HG03280 (cell line): ENCODE measurements around the gene SRSF3.
"Not testable (repeated sequence)": the region's sequence is repeated elsewhere in the genome, so short reads cannot be mapped to it uniquely, and the experiment has no call there.

Experiments used
- ATAC-seq: cut with Tn5 transposase; IDR thresholded peaks from one replicate; pipeline ENCODE4 v1.9.1; 2021; ENCODE audit warnings: mild to moderate bottlenecking, moderate library complexity; ENCODE audit not compliant: unreplicated experiment

The SRSF3 gene

GRCh38 chr6:36594029-36594815, at the start of gene SRSF3:
Gene SRSF3, plus strand, starts transcription at chr6:36594362. Its CDS starts 2,401 bp downstream, at chr6:36596763.
- ATAC-seq = peak; percentile 82

GRCh38 chr6:36545767-36546307, 48.3 kb upstream of the SRSF3 start:
- ATAC-seq = no peak

- ATAC-seq = no peak
Measured at GRCh38 chr6:36546308-36546919, 47.7 kb upstream of the SRSF3 start.

GRCh38 chr6:36546920-36547645, 47.1 kb upstream of the SRSF3 start, which contains the start of gene STK38:
Gene STK38, minus strand, starts transcription at chr6:36547479. Its CDS starts 7,277 bp downstream, at chr6:36540202.
- peak; percentile 83 for ATAC-seq

- ATAC-seq = no peak
Measured at GRCh38 chr6:36547646-36548400, 46.3 kb upstream of the SRSF3 start.

- ATAC-seq = no peak
Measured at GRCh38 chr6:36548401-36548743, 45.8 kb upstream of the SRSF3 start.

GRCh38 chr6:36550473-36551000, 43.6 kb upstream of the SRSF3 start:
- ATAC-seq = no peak

GRCh38 chr6:36555750-36556252, 38.4 kb upstream of the SRSF3 start:
- ATAC-seq = no peak

- ATAC-seq = no peak
Measured at GRCh38 chr6:36556281-36556680, 37.9 kb upstream of the SRSF3 start.

GRCh38 chr6:36559011-36559793, 35.0 kb upstream of the SRSF3 start:
- ATAC-seq = no peak

GRCh38 chr6:36560822-36561221, 33.3 kb upstream of the SRSF3 start:
- ATAC-seq = no peak

GRCh38 chr6:36563237-36563927, 30.8 kb upstream of the SRSF3 start:
- ATAC-seq = no peak

GRCh38 chr6:36563928-36564284, 30.3 kb upstream of the SRSF3 start:
- ATAC-seq = no peak

- no peak for ATAC-seq
Measured at GRCh38 chr6:36566418-36566905, 27.7 kb upstream of the SRSF3 start.

GRCh38 chr6:36570264-36570663, 23.9 kb upstream of the SRSF3 start:
- ATAC-seq = no peak

GRCh38 chr6:36571122-36572043, 22.8 kb upstream of the SRSF3 start:
- no peak for ATAC-seq

- ATAC-seq = not testable (repeated sequence)
Measured at GRCh38 chr6:36572353-36573311, 21.5 kb upstream of the SRSF3 start.
